AG08396 (cell line): ENCODE data around the gene BNC2.
"Not testable (repeated sequence)": the region's sequence is repeated elsewhere in the genome, so short reads cannot be mapped to it uniquely, and the experiment has no call there.

Source experiments
- DNase-seq: peaks from one replicate; pipeline ENCODE4 v3.0.0; 2012; ENCODE audit warnings: low spot score, mixed read lengths

BNC2 gene

GRCh38 chr9:16870596-16871335 lies at the start of gene BNC2:
Gene BNC2 (minus strand): TSS chr9:16870670. CDS start chr9:16870648, 22 bp downstream.
- peak; percentile 82 for DNase-seq

DNA sequence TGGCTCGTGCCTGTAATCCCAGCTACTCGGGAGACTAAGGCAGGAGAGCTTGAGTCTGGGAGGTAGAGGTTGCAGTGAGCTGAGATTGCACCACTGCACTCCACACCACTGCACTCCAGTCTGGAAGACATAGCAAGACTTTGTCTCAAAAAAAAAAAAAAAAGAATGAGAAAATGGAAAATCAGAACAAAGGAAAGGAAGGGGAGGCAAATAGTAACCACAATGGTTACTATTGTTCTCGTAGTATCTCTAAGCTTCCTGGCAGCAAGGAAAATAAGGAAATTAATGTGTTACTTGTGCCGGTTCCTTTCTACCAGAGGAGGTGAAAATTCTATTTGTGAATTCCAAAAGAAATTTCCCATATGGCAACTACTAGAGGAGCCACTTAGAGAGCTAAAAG lies 48.5 kb upstream of the BNC2 start:
- no peak for DNase-seq

DNA sequence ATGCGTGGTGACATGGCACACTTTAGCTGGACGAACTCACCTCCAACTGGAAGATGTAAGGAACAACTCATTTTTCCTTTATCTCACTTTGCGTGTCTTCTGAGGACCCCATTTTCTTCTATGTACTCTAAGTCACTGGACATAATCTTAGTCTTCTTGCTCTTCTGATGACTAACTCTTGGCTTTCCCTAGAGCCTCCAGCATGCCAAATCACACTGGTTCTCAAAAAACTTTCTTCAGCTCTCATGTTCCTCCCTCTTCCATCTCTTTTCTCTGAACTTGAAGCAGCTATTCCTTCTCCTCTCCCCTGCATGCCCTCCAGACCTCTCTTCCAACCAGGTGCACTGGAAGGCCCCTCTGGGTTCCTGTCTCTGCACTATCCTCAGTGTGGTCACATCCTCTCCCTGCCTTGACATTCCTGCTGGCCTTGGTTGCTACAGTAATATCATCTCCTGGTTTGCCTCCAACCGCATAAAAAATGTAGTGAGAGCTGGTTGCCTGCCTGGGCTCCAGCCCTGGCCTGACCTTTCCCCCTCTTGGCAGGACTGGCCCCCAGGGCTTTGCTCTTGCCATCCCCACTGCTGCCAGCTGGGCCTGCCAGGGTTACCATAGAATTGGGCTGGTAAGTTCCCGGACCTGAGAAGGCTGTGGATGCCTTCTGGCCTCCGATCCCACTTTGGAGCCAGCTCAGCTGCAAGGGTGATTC lies 44.8 kb upstream of the BNC2 start:
- no peak for DNase-seq

DNA sequence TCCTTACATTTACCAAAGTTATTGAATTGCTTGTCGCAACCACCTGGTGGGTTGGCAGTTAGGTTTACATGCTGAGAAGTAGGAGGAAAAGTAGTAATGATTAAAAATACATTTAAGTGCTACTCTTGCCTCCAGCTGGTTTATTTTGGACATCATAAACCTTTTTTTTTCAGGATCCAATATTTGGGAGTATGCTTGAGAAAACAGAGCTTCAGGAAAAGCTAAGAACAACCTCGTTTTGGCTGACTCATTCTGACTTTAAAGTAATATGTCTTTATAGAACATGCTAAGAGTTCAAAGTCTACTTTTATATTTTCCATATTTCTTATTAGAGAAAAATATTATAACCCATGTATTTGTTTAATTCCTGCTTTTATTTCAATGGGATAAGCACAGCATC lies 41.7 kb upstream of the BNC2 start:
- no peak for DNase-seq

DNA sequence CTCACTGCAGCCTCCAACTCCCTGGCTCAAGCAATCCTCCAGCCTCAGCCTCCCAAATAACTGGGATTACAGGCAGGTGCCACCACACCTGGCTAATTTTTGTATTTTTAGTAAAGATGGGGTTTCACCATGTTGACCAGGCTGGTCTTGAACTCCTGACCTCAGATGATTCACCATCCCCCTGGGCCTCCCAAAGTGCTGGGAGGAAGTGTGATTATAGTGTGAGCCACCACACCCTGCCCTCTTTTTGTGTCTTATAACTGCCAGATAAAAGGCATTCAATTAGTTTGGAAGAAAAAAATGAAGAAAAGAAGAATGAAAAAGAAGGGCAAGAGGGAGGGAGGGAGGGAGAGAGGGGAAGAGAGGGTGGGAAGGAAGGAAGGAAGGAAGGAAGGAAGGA lies 37.7 kb upstream of the BNC2 start:
- DNase-seq, result not testable (repeated sequence)

GRCh38 chr9:16904655-16905054 lies 34.2 kb upstream of the BNC2 start:
- no peak for DNase-seq

DNA sequence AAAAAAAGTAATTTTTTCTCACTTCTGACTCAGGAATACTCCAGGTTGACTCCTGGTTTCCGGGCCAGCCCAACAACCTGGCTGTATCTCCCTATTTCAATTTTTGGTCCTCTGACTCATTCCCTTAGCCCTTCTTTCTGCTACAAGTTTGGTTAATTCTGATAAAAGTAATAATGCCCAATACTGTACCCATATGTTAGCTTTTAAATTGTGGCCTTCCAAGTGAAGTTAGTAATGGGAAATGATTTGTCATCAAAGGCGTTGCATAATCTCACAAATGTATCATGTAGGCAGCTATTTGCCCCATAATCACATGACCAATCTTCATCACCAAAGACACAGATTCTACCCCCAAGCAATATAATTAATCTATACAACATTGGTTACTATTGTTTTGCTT lies 31.1 kb upstream of the BNC2 start:
- no peak for DNase-seq

- no peak for DNase-seq
Measured at GRCh38 chr9:16899606-16900005, 29.1 kb upstream of the BNC2 start.

- no peak for DNase-seq
Measured at GRCh38 chr9:16898464-16898863, 28.0 kb upstream of the BNC2 start.

- no peak for DNase-seq
Measured at GRCh38 chr9:16888594-16888993, 18.1 kb upstream of the BNC2 start.

DNA sequence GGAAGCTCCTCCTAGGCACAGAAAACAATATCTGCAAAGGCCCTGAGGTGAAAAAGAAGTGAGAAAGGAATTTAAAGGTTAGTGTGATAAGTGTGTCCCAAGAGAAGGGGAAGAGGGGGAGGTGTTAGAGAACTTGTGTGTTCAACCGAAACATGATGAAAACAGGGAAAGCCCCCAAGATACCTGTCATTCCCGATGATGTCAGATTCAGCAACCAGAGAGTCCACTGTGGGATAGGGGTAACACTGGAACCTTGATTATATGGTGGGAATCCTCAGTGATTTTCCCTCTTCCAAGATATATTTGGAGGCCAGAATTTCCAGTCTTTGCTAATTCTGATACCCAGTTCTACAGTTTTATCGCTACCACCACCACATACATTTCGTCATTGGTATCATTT lies 15.5 kb upstream of the BNC2 start:
- no peak for DNase-seq

DNA sequence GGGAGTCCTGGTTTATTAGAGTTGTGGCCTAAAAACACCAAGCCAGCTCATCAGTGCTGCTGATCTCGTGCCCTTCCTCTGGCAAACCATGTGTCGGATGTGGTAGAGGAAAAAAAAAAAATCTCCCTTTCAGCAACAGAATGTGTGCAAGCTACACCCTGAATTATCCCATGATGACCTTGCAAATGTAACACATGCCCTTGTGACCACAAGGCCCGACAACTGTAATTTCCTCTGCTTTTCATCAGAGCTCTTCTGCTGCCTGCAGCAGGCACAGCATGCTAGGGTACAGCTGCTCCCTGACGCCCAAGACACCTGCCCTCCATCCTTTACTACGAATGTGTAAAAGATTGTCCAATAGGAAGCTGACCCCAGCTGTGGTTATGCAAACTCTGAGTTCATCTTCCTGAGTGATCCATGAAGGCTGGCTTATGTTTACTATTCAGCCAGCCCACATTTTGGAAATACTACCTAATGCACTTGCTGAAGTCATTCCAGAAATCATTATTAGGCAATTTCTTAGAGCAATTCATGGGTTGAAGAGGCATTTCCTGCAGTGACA lies 14.6 kb upstream of the BNC2 start:
- peak; percentile 71 for DNase-seq

DNA sequence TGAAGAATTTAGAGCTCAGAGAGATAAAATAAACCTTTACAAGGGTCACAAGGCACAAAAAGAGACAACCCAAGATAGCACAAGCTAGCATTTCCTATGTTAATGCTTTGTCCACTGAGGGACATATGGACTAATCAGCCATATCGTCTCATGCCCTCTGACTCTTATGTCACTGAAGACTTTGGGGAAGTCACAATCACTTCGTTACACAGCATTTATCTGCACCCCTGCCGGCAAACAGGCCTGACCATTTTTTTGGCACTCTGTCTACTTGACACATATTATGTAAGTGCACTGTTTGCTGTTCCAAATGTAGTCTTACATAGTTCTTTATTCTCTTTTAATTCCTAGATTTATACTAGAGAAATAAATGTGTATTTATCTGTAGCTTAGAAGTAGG lies 13.9 kb upstream of the BNC2 start:
- DNase-seq, result no peak

DNA sequence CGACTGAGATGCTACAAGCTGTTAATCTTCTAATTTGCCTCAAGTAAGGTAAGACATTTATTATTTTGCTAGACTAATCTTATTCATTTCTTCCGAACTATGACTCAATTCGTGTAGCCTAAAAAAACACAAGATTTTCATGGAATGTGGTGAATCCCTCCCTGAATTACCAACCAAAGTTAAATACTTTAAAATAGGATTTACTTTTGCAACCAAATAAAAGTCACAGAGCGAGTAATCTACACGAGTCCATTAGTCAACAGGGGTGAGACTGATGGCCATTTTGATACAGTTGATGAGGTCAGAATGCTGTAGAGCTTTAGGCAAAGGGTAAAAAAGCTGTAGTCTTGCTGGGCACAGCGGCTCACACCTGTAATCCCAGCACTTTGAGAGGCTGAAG lies 13.1 kb upstream of the BNC2 start:
- no peak for DNase-seq

- not testable (repeated sequence) for DNase-seq
Measured at GRCh38 chr9:16882440-16882839, 12.0 kb upstream of the BNC2 start.

DNA sequence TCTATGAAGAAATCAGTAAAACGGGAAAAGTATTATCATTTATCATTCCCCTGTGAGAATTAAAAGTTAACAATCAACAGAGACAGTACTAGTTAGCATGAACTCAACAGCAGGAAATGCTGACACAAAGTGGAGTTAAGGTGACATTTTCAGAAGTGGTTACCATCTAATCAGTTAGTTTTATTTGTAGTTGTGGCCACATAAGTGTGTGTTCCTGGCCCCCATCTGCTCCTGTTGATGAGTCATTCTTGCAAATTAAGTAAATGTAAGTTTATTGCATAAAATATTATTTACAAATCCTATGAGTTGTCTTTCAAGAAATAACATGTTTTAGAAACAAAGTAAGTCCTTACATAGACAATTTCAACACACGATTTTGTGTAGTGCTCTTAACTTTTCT lies 8.9 kb upstream of the BNC2 start:
- DNase-seq, result no peak

GRCh38 chr9:16877256-16877655 lies 6.8 kb upstream of the BNC2 start:
- no peak for DNase-seq

- DNase-seq, result peak; percentile 29
Measured at GRCh38 chr9:16873126-16873802, 2.8 kb upstream of the BNC2 start.

GRCh38 chr9:16871336-16872151 lies 1.1 kb upstream of the BNC2 start:
- peak; percentile 82 for DNase-seq

DNA sequence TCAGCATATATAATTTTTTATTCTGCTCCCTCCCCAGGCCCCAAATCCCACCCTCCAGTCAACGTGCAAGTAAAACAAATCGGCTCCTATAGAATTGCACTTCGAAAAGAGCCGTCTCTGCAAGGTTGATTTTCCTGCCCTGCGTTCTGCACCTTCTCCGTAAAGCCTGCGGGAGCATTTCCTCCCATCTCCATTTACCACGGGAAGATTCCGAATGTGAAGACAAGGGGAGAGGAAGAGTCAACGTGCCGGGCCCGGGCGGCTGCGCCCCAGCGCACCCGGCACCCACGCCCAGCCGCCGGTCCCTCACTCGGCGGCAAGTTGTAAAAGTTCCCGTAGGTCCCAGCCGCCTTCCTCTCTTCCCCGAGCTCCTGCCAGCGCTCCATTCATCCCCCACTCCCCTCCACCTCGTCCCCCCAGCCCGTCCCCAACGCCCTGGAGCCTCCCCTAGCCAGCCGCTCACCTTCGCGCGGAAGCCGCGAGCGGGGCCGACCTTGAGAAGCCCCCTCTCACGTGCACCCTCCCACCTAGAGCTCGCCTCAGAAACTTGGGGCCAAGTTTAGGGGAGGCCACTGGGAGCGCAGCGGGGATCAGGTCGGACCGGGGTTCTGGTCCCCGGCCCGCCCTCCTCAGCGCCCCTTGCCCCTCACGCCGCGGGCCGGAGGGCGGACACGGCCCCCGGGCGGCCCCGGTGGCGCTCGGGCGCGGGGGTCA lies 431 bp downstream of the BNC2 start:
- peak; percentile 56 for DNase-seq
